IMR-90 (cell line): Measurements from ENCODE around the gene HADHB. TPM values are rescaled to one million over a fixed set of nuclear protein-coding genes. Genes with fewer than 3 reads are reported as not detected.

Source experiments
- ATAC-seq: fragments of 200-7000 bp; cut with Tn5 transposase; 2 replicates; pipeline ENCODE4 v1.9.1; 2020; ENCODE audit warnings: low read depth, mild to moderate bottlenecking, moderate library complexity
- BruUV-seq: library from RNA; stranded (reverse); fragments of 400-500 nt; replicated peaks from 2 replicates; lab custom pipeline; 2021; lab: Mats Ljungman, UMichigan
- CTCF ChIA-PET: fragments of 300-600 bp; formaldehyde crosslinking; extraction: SDS; loops from one replicate; lab custom pipeline; 2021; ENCODE audit warnings: antibody characterized with exemption; lab: Yijun Ruan, JAX
- POLR2A ChIA-PET: fragments of 300-600 bp; sonication (Branson Sonifier 250); formaldehyde crosslinking; loops from one replicate; lab custom pipeline; 2022; ENCODE audit warnings: antibody characterized with exemption; ENCODE audit not compliant: unreplicated experiment; lab: Charles Lee
- DNase-seq: peaks from one replicate; pipeline ENCODE4 v3.0.0; 2013
- H2AFZ ChIP-seq: replicated peaks from 2 replicates; pipeline ENCODE3; 2013; ENCODE audit warnings: low read length, mild to moderate bottlenecking; ENCODE audit not compliant: poor library complexity
- H2AK5ac ChIP-seq: 2 replicates; pipeline ENCODE4 v1.6.1; 2013; ENCODE audit warnings: low read depth, low read length, inconsistent platforms
- H2AK9ac ChIP-seq: replicated peaks from 2 replicates; pipeline ENCODE3; 2013; ENCODE audit warnings: mild to moderate bottlenecking, low read depth, low read length, moderate library complexity; ENCODE audit not compliant: poor library complexity
- H2BK120ac ChIP-seq: 2 replicates; pipeline ENCODE4 v1.6.1; 2013; ENCODE audit warnings: low read depth, low read length, inconsistent platforms
- H2BK15ac ChIP-seq: 3 replicates; pipeline ENCODE4 v1.6.1; 2013; ENCODE audit warnings: low read depth, low read length, inconsistent platforms
- H2BK20ac ChIP-seq: 2 replicates; pipeline ENCODE4 v1.6.1; 2013; ENCODE audit warnings: low read depth, mild to moderate bottlenecking, inconsistent platforms, low read length, moderate library complexity
- H2BK5ac ChIP-seq: 2 replicates; pipeline ENCODE4 v1.6.1; 2013; ENCODE audit warnings: mild to moderate bottlenecking, low read depth, low read length, inconsistent platforms; ENCODE audit not compliant: poor library complexity, severe bottlenecking
- H3K14ac ChIP-seq: replicated peaks from 2 replicates; pipeline ENCODE4 v1.6.1; 2013; ENCODE audit warnings: low read depth, low read length, inconsistent platforms
- H3K18ac ChIP-seq: 2 replicates; pipeline ENCODE4 v1.6.1; 2013; ENCODE audit warnings: low read depth, low read length, control low read depth
- H3K23ac ChIP-seq: 2 replicates; pipeline ENCODE4 v1.6.1; 2013; ENCODE audit warnings: low read depth, low read length, inconsistent platforms
- H3K27ac ChIP-seq: 2 replicates; pipeline ENCODE4 v1.5.1; 2013; ENCODE audit warnings: mild to moderate bottlenecking, control low read depth, low read length; ENCODE audit not compliant: insufficient read depth
- H3K27me3 ChIP-seq: 2 replicates; pipeline ENCODE4 v1.6.1; 2013; ENCODE audit warnings: low read length; ENCODE audit not compliant: control insufficient read depth, insufficient read depth
- H3K36me3 ChIP-seq: 2 replicates; pipeline ENCODE4 v1.6.1; 2013; ENCODE audit warnings: low read length, mixed read lengths; ENCODE audit not compliant: control insufficient read depth, insufficient read depth
- H3K4ac ChIP-seq: 2 replicates; pipeline ENCODE4 v1.6.1; 2013; ENCODE audit warnings: low read depth, low read length, inconsistent platforms
- H3K4me1 ChIP-seq: 2 replicates; pipeline ENCODE4 v1.6.1; 2013; ENCODE audit warnings: low read length, mixed read lengths; ENCODE audit not compliant: control insufficient read depth, insufficient read depth
- H3K4me2 ChIP-seq: 2 replicates; pipeline ENCODE4 v1.6.1; 2013; ENCODE audit warnings: low read depth, mild to moderate bottlenecking, control low read depth, low read length, moderate library complexity
- H3K4me3 ChIP-seq: 2 replicates; pipeline ENCODE4 v1.5.1; 2013; ENCODE audit warnings: low read depth, mild to moderate bottlenecking, control low read depth, low read length, moderate library complexity; ENCODE audit not compliant: insufficient read depth
- H3K56ac ChIP-seq: 2 replicates; pipeline ENCODE4 v1.6.1; 2013; ENCODE audit warnings: low read length, inconsistent platforms; ENCODE audit not compliant: insufficient read depth; ENCODE audit errors: extremely low read depth
- H3K79me1 ChIP-seq, 2 experiments: 2 replicates each; pipeline ENCODE4 v1.6.1; 2013; ENCODE audit warnings: low read length in 2 of 2, inconsistent platforms in 1 of 2, low read depth in 1 of 2
- H3K9ac ChIP-seq: 2 replicates; pipeline ENCODE4 v1.6.1; 2013; ENCODE audit warnings: low read depth, low read length, control low read depth
- H3K9me1 ChIP-seq: 2 replicates; pipeline ENCODE4 v1.6.1; 2013; ENCODE audit warnings: low read length, inconsistent platforms; ENCODE audit not compliant: insufficient read depth
- H3K9me3 ChIP-seq: 2 replicates; pipeline ENCODE4 v1.6.1; 2013; ENCODE audit warnings: low read length; ENCODE audit not compliant: control insufficient read depth, insufficient read depth
- H4K20me1 ChIP-seq: 2 replicates; pipeline ENCODE4 v1.6.1; 2013; ENCODE audit warnings: low read length, inconsistent platforms; ENCODE audit not compliant: insufficient read depth
- H4K5ac ChIP-seq: 2 replicates; pipeline ENCODE4 v1.6.1; 2013; ENCODE audit warnings: mild to moderate bottlenecking, low read depth, low read length, control low read depth
- H4K8ac ChIP-seq, 2 experiments: 2 replicates each; pipeline ENCODE4 v1.6.1; 2013; ENCODE audit warnings: low read depth in 2 of 2, low read length in 2 of 2, control low read depth in 1 of 2, inconsistent platforms in 1 of 2
- H4K91ac ChIP-seq: 2 replicates; pipeline ENCODE4 v1.6.1; 2013; ENCODE audit warnings: low read depth, low read length, inconsistent platforms; ENCODE audit not compliant: insufficient read depth
- CEBPB ChIP-seq: IDR thresholded peaks from 2 replicates; pipeline ENCODE4 v1.6.1; 2012; ENCODE audit warnings: low read depth, low read length, improper control_type of control experiment
- FOS ChIP-seq: fragments of 150-350 bp; IDR thresholded peaks from 2 replicates; pipeline ENCODE4 v1.6.1; 2016; ENCODE audit warnings: low read depth, low read length
- MAFK ChIP-seq: IDR thresholded peaks from 2 replicates; pipeline ENCODE4 v1.6.1; 2012; ENCODE audit warnings: low read depth, low read length, improper control_type of control experiment
- NFE2L2 ChIP-seq: fragments of 150-350 bp; IDR thresholded peaks from 2 replicates; pipeline ENCODE4 v1.6.1; 2016; ENCODE audit warnings: low read depth, mild to moderate bottlenecking, low read length
- POLR2A ChIP-seq: IDR thresholded peaks from 2 replicates; pipeline ENCODE4 v1.6.1; 2012; ENCODE audit warnings: mild to moderate bottlenecking, low read depth, low read length
- RAD21 ChIP-seq: IDR thresholded peaks from 2 replicates; pipeline ENCODE4 v1.6.1; 2012; ENCODE audit warnings: low read length, improper control_type of control experiment
- RFX5 ChIP-seq: IDR thresholded peaks from 2 replicates; pipeline ENCODE4 v1.8.0; 2012; ENCODE audit warnings: low read depth, mild to moderate bottlenecking, low read length, moderate library complexity
- SMC3 ChIP-seq: fragments of 150-350 bp; IDR thresholded peaks from 2 replicates; pipeline ENCODE4 v1.6.1; 2016; ENCODE audit warnings: low read depth, mild to moderate bottlenecking, antibody characterized with exemption, low read length, moderate library complexity
- WGBS, 2 experiments: methylation state at CpG; one replicate each; pipeline versions ENCODE4 v1.1.5 to v1.1.7; 2013; ENCODE audit warnings: missing lambda C conversion rate in 2 of 2; ENCODE audit not compliant: insufficient read length in 1 of 2; ENCODE audit errors: extremely low coverage in 2 of 2; 5-methylcytosine and 5-hydroxymethylcytosine counted together
- dilution Hi-C: fragments of 300-500 bp; cut with HindIII; formaldehyde crosslinking; loops from one replicate; pipeline ENCODE4 v1.14.3; 2018; ENCODE audit warnings: low sequenced_read_pairs; ENCODE audit not compliant: unreplicated experiment
- in situ Hi-C: fragments of 300-500 bp; cut with MboI; formaldehyde crosslinking; loops from 3 replicates; pipeline ENCODE4 v1.14.3; 2019; ENCODE audit warnings: low sequenced_read_pairs, inconsistent platforms, mixed read lengths
- intact Hi-C: fragments of 100-400 bp; cut with micrococcal nuclease; formaldehyde crosslinking; loops from 2 replicates; pipeline ENCODE4 v1.10.0; 2022
- polyA plus RNA-seq, 3 experiments: library from polyadenylated mRNA; depleted of rRNA; stranded (reverse); fragments of >200 nt; gene quantifications; 2 replicates each; pipeline ENCODE4 v1.2.3, GENCODE V29; 2012; ENCODE audit warnings: low replicate concordance in 1 of 3
- total RNA-seq: library from RNA; depleted of rRNA; stranded (reverse); fragments of >200 nt; gene quantifications from 2 replicates; pipeline ENCODE4 v1.2.3, GENCODE V29; 2012
- TF ChIP-seq, protein P1 (sequence below): fragments of 150-350 bp; IDR thresholded peaks from 2 replicates; pipeline ENCODE4 v1.6.1; 2016; ENCODE audit warnings: low read depth, mild to moderate bottlenecking, low read length, moderate library complexity, borderline replicate concordance
- TF ChIP-seq, protein P2 (sequence below): fragments of 150-350 bp; IDR thresholded peaks from 2 replicates; pipeline ENCODE4 v1.6.1; 2017; ENCODE audit warnings: mild to moderate bottlenecking, antibody characterized with exemption, low read length, low read depth
- TF ChIP-seq, protein P3 (sequence below): conservative IDR thresholded peaks from 2 replicates; pipeline ENCODE4 v1.5.1; 2012; ENCODE audit warnings: mild to moderate bottlenecking, low read depth, low read length, improper control_type of control experiment

HADHB gene
- total and polyA plus RNA-seq, 2 of the 4 experiments (the other 2 are of a cell fraction): 67.9 to 79.8 TPM

DNA sequence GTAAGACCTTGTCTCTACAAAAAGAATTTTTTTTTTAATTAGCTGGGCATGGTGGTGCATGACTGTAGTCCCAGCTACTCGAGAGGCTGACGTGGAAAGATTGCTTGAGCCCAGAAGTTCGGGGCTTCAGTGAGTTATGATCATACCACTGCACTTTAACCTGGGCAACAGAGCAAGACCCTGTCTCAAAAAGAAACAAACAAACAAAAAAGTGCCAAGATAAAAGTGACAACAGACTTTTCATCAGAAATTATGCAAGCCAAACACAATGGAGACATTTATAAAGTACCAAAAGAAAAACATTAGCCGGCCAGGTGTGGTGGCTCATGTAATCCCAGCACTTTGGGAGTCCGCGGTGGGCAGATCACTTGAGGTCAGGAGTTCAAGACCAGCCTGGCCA, 27.0 kb upstream of the HADHB start:
- H4K5ac ChIP-seq: no peak overlapping the region
- no peak for DNase-seq
- no peak overlapping the region for H3K27ac ChIP-seq
- BruUV-seq: no TSS peak
- no peak overlapping the region for H2BK120ac ChIP-seq
- no peak overlapping the region for H3K23ac ChIP-seq
- no peak overlapping the region for H2AK9ac ChIP-seq
- no peak overlapping the region for H2AFZ ChIP-seq
- in situ Hi-C loops (no loop called here), intact Hi-C loops (no loop called here), dilution Hi-C loops (no loop called here)
- peaks cover 38% of the 10 kb centered on the region for H3K36me3 ChIP-seq
- H4K20me1 ChIP-seq: no peaks in the 10 kb centered on the region
- no peak overlapping the region for H3K4me3 ChIP-seq
- peaks cover 3% of the 10 kb centered on the region; the same call in 1 of the 2 replicates for H3K9me3 ChIP-seq
- H3K79me1 ChIP-seq: peaks cover 10 to 12% of the 10 kb centered on the region in 2 experiments; a peak in 2 of 4 replicates
- WGBS, 2 experiments: 100% methylated on average over 1 of the region's 6 CpGs; no CpG with 5 or more reads in 1 of the 2 experiments
- no peak overlapping the region for H2BK20ac ChIP-seq
- CTCF ChIA-PET: no interaction called here
- peaks cover 6% of the 10 kb centered on the region; the same call in 1 of the 2 replicates for H3K9me1 ChIP-seq
- POLR2A ChIA-PET: no interaction called here
- TF ChIP-seq, protein P1, sequence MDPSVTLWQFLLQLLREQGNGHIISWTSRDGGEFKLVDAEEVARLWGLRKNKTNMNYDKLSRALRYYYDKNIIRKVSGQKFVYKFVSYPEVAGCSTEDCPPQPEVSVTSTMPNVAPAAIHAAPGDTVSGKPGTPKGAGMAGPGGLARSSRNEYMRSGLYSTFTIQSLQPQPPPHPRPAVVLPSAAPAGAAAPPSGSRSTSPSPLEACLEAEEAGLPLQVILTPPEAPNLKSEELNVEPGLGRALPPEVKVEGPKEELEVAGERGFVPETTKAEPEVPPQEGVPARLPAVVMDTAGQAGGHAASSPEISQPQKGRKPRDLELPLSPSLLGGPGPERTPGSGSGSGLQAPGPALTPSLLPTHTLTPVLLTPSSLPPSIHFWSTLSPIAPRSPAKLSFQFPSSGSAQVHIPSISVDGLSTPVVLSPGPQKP: no peak
- no peak for TF ChIP-seq NFE2L2
- no peak for TF ChIP-seq MAFK
- no peak for TF ChIP-seq SMC3
- no peak for TF ChIP-seq RAD21
- no peak for TF ChIP-seq FOS
- TF ChIP-seq, protein P2, sequence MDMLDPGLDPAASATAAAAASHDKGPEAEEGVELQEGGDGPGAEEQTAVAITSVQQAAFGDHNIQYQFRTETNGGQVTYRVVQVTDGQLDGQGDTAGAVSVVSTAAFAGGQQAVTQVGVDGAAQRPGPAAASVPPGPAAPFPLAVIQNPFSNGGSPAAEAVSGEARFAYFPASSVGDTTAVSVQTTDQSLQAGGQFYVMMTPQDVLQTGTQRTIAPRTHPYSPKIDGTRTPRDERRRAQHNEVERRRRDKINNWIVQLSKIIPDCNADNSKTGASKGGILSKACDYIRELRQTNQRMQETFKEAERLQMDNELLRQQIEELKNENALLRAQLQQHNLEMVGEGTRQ: no peak
- no peak for TF ChIP-seq POLR2A
- TF ChIP-seq CEBPB: no peak
- no peak for TF ChIP-seq RFX5
- TF ChIP-seq, protein P3, sequence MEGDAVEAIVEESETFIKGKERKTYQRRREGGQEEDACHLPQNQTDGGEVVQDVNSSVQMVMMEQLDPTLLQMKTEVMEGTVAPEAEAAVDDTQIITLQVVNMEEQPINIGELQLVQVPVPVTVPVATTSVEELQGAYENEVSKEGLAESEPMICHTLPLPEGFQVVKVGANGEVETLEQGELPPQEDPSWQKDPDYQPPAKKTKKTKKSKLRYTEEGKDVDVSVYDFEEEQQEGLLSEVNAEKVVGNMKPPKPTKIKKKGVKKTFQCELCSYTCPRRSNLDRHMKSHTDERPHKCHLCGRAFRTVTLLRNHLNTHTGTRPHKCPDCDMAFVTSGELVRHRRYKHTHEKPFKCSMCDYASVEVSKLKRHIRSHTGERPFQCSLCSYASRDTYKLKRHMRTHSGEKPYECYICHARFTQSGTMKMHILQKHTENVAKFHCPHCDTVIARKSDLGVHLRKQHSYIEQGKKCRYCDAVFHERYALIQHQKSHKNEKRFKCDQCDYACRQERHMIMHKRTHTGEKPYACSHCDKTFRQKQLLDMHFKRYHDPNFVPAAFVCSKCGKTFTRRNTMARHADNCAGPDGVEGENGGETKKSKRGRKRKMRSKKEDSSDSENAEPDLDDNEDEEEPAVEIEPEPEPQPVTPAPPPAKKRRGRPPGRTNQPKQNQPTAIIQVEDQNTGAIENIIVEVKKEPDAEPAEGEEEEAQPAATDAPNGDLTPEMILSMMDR: no peak
- H4K8ac ChIP-seq: no peak overlapping the region
- H3K27me3 ChIP-seq: no peaks in the 10 kb centered on the region
- no peak overlapping the region for H3K18ac ChIP-seq
- ATAC-seq: no peak
- H2BK5ac ChIP-seq: no peak overlapping the region
- no peak overlapping the region for H2AK5ac ChIP-seq
- H3K4me2 ChIP-seq: no peak overlapping the region
- no peak overlapping the region for H3K4ac ChIP-seq
- no peak overlapping the region for H4K91ac ChIP-seq
- no peak overlapping the region for H3K9ac ChIP-seq
- H2BK15ac ChIP-seq: no peak overlapping the region
- H3K56ac ChIP-seq: no peak overlapping the region
- no peak overlapping the region for H3K14ac ChIP-seq
- H3K4me1 ChIP-seq: no peaks in the 10 kb centered on the region
